HepG2 (cell line): ENCODE measurements around the gene MYBPC3.

Experiments used
- ATRX ChIP-seq: sonication (generic); formaldehyde crosslinking; IDR thresholded peaks from 2 replicates; pipeline ENCODE4 v1.4.0; 2020; ENCODE audit warnings: missing genetic modification reagents, borderline replicate concordance
- CCAR2 ChIP-seq: fragments of 200-400 bp; formaldehyde crosslinking; optimal IDR thresholded peaks from 2 replicates; pipeline ENCODE3; 2018; ENCODE audit warnings: low read depth, mild to moderate bottlenecking, low read length, moderate library complexity
- GATAD2A ChIP-seq: IDR thresholded peaks from 2 replicates; pipeline ENCODE4 v1.6.1; 2016
- PCBP2 ChIP-seq: fragments of 200-400 bp; formaldehyde crosslinking; optimal IDR thresholded peaks from 2 replicates; pipeline ENCODE3; 2018; ENCODE audit warnings: low read length, low read depth; ENCODE audit not compliant: poor library complexity, severe bottlenecking
- SRSF9 ChIP-seq: fragments of 200-400 bp; formaldehyde crosslinking; IDR thresholded peaks from 2 replicates; pipeline ENCODE4 v1.6.1; 2018; ENCODE audit warnings: borderline replicate concordance, mild to moderate bottlenecking, low read depth, low read length; ENCODE audit not compliant: insufficient read depth, poor library complexity, severe bottlenecking
- TBL1XR1 ChIP-seq: fragments of 150-350 bp; IDR thresholded peaks from 2 replicates; pipeline ENCODE4 v1.6.1; 2014; ENCODE audit warnings: borderline replicate concordance, low read length; ENCODE audit not compliant: partially characterized antibody
- ZNF615 ChIP-seq: sonication (generic); formaldehyde crosslinking; IDR thresholded peaks from 2 replicates; pipeline ENCODE4 v1.5.0; 2020; ENCODE audit warnings: mild to moderate bottlenecking, missing genetic modification reagents, borderline replicate concordance

- TF ChIP-seq PCBP2, result no peak
- TF ChIP-seq CCAR2, result no peak
- TF ChIP-seq SRSF9, result no peak
- no peak for TF ChIP-seq GATAD2A (CRISPR knock-in tag)
- TF ChIP-seq ZNF615 (CRISPR knock-in tag), result no peak
- TF ChIP-seq ATRX (CRISPR knock-in tag), result no peak
- no peak for TF ChIP-seq TBL1XR1
These were observed 35.6 kb upstream of the MYBPC3 start for GRCh38 chr11:47387944-47388696.
